Prostate gland (tissue), 2 donors: ENCODE results near the gene FAXDC2.

Experiments
- CTCF ChIP-seq, 4 experiments: fragments of 200-600 bp in 2 of 4; fragments of 450-650 bp in 2 of 4; sonication (generic) in 2 of 4; IDR thresholded peaks; 1 replicate in 3 of 4; 2 replicates in 1 of 4; pipeline ENCODE4 v1.5.1; 2016 to 2019; ENCODE audit warnings: antibody characterized with exemption in 4 of 4, mild to moderate bottlenecking in 2 of 4, moderate library complexity in 2 of 4
- POLR2AphosphoS5 ChIP-seq: sonication (generic); formaldehyde crosslinking; IDR thresholded peaks from one replicate; pipeline ENCODE4 v1.6.1; 2017; ENCODE audit warnings: antibody characterized with exemption

GRCh38 chr5:154811239-154811638 lies 39.2 kb downstream of the FAXDC2 start:
- TF ChIP-seq POLR2AphosphoS5 (no peak), CTCF (IDR thresholded peaks at IDR 0.05) (no peak)
